Stimulated activated CD4-positive, alpha-beta T cell treated with anti-CD3 and anti-CD28 coated beads, Interleukin-1b, Interleukin-23, amount 100 ng/mL, for 48 hours (primary cell): ENCODE results near the gene RIOX2.
"Not testable (repeated sequence)": the region's sequence is repeated elsewhere in the genome, so short reads cannot be mapped to it uniquely, and the experiment has no call there.

Source experiments
- DNase-seq: peaks from one replicate; pipeline ENCODE4 v3.0.0-alpha.2; 2020

The RIOX2 gene

DNA sequence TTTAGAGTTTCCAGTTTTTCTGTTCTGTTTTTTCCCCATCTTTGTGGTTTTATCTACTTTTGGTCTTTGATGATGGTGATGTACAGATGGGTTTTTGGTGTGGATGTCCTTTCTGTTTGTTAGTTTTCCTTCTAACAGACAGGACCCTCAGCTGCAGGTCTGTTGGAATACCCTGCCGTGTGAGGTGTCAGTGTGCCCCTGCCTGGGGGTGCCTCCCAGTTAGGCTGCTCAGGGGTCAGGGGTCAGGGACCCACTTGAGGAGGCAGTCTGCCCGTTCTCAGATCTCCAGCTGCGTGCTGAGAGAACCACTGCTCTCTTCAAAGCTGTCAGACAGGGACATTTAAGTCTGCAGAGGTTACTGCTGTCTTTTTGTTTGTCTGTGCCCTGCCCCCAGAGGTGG, 62.4 kb downstream of the RIOX2 start:
- DNase-seq, result not testable (repeated sequence)

DNA sequence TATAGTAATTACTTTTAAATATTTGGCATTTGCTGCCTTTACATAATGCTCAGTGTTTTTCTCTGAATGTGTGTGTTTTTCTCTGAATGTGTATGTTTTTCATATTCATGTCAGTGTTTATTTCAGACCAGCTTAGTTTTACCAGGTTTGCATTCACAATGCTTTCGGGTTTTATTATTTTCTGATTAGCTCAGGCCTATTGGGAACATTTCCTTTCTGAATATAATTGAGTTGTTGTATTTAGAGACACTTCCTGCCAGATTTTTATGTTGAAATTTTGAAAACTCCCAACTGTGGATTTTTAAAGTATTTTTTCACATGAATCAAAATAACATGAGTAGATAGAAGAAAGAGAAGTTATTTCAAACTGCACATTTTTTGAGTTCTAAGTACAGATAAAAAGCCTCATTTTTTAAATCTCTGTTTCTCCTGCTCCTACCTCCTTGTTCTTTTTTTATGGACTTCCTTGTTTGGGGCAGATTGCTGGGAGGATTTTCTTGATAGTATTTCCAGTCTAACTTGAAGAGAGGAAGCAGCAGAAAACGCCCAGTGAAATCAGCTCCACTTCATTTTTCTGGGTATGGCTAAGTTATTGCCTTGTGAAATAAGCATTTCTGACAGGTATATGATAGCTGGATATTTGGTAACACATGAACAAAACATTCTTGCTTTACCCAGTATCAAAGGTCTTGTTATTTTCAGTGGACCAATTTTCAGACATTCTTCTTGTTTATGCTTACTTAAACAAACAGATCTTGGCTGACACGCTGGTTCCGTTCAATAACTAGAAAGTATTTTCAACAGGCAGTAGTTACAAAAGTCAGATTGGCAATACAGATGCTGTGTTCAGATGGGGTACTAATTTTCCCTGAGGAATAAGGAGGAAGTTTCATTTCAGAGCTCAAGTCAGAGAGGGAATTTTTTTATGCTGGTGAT, 70.7 kb downstream of the RIOX2 start:
- DNase-seq, result no peak

DNA sequence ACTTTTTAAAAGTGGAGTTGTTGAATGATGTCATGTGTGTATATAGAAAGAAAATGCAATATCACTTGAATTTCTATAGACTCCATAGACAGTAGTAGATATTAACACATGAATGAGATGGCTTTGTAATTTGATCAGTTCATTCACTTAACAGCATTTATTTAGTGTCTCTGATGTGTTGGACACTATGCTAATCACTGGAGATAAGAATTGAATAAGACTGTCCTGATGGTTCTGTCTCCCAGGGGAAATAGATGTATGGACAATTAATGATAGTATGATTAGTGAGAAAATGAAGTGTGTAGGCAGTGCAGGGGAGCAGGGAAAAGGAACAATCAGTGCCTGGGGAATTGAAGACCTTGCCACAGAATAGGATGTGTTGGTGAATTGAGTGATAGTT, 72.9 kb downstream of the RIOX2 start:
- no peak for DNase-seq

DNA sequence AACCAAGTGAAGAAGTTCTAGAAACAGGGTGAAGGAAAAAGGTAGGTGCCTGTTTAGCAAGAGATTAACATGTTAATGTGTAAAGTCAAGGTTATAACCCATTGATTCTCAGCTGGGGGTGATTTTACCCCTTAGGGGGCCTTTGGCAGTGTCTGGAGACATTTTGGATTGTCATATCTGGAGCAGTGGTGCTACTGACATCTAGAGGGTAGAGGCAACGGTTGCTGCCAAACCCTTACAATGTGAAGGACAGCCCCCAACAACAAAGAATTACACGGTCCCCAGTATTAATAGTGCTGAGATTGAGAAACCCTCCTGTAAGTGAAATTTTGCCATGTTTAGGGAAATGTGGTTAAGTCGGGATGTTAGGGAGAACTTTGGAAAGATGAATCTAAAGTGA, 75.7 kb downstream of the RIOX2 start:
- no peak for DNase-seq

DNA sequence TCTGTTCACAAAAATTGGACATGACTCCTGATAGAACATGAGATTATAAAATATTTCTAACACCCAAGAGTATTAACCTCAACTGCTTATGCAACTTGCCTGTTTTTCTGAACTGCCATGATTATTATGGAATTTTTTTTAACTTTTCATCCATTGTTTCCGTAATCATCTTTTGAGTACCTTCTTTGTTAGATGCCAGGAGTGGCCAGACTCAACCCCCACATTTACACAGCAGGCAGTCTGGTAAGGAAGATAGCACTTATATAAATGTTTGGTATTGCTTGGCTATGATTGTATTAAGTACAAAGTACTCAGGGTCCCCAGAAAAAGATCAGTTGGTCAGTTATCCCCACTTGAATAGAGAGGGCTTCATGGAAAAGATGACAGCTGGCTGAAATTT, 76.1 kb downstream of the RIOX2 start:
- no peak for DNase-seq

DNA sequence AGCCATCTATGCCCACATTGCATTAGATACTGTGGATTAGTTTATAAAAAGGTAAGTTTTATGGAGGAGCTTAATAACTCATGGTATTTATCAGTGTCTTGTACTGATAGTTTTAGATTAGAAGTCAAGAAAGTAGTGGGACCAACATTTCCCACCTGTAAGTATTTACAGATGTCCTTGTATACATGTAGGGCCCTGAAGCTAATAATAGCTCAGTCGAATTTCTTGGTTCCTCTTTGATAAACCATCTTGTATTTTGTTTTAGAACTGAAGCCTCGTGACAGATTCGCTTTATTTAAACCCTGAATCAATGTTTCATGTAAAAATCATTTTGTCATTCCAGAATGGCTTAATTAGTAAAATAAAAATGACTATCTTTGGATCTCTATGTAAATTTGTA, 77.0 kb downstream of the RIOX2 start:
- no peak for DNase-seq

DNA sequence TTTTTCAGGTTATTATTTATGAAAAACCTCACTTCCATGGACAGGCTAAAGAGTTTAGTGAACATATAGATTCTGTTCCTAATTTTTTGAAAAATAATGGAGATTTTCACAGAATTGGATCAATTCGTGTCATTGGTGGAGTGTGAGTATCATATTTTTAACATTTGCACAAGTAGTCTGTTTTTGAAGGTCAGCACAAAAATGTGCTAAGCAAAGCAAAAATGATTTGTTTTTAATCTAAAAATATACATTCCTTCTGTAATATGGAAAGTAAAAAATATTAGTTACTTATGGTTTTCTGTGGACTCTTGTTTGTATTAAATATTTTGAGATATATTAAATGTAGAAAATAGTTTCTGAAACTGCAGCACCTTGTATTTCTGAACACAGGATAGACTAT, 79.4 kb downstream of the RIOX2 start:
- no peak for DNase-seq
